ENCODE results near the gene TEAD1. TPM values are rescaled to one million over a fixed set of nuclear protein-coding genes. Genes with fewer than 3 reads are reported as not detected.

Gene TEAD1
- total and polyA plus RNA-seq, 9 of the 15 experiments (the other 6 are each of a cell fraction or from before 2014, with no cell fraction given), result 1.7 to 17.7 (median 10.8) TPM

GRCh38 chr11:12880327-12880726 lies 206.1 kb downstream of the TEAD1 start (continued):
- no peak for TF ChIP-seq NR0B1 (IDR thresholded peaks at IDR 0.05; ENCODE audit: partially characterized antibody)
- TF ChIP-seq ZNF318 (IDR thresholded peaks at IDR 0.05; ENCODE audit: borderline replicate concordance in 1 of 2, low read depth in 1 of 2), result no peak
